ENCODE measurements around the gene SLC7A6OS. TPM values are rescaled to one million over a fixed set of nuclear protein-coding genes. Genes with fewer than 3 reads are reported as not detected.
A peak's percentile ranks its signal among the peaks of the same experiment; 100 is the strongest.

Gene SLC7A6OS
- total and polyA plus RNA-seq, 5 donors, result 7.9 to 13.4 (median 11.5) TPM

GRCh38 chr16:68286153-68287074 is 24.3 kb downstream of the SLC7A6OS start:
- peaks cover 39% of the 10 kb centered on the region for H3K4me1 ChIP-seq (ENCODE audit: control insufficient read depth, insufficient read depth, low read length)
- peak overlapping the region; percentile 90 for H3K27ac ChIP-seq (ENCODE audit: low read length)
- intact Hi-C loops (cut with DNase I), result no loop called here
- ATAC-seq, result peak in 1 of 2 donors; percentile 17
- H3K27me3 ChIP-seq (ENCODE audit: control insufficient read depth, insufficient read depth), result no peaks in the 10 kb centered on the region
- no peaks in the 10 kb centered on the region for H3K9me3 ChIP-seq (ENCODE audit: control insufficient read depth, low read length)
- H3K4me3 ChIP-seq (ENCODE audit: low read length), result no peak overlapping the region
- 68% methylated on average over 12 of the region's 12 CpGs for WGBS
- DNase-seq, result no peak

DNA sequence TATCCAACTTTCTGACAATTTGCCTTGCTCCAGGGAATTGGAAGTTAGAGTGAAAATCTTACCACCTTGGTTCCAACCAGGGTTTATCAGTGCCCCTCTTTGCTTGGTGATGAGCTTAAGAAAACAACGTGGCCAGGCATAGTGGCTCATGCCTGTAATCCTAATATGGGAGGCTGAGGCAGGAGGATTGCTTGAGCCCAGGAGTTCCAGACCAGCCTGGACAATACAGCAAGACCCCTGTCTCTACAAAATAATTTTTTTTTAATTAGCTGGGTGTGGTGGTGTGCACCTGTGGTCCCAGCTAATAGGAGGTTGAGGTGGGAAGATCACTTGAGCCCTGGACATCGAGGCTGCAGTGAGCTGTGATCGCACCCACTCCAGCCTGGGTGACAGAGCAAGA is 25.1 kb downstream of the SLC7A6OS start:
- Histone ChIP-seq H3K4me3 (ENCODE audit: low read length) (no peak overlapping the region), H3K4me1 (ENCODE audit: control insufficient read depth, insufficient read depth, low read length) (peaks cover 38% of the 10 kb centered on the region), H3K27ac (ENCODE audit: low read length) (peak overlapping the region; percentile 84), H3K27me3 (ENCODE audit: control insufficient read depth, insufficient read depth) (no peaks in the 10 kb centered on the region), H3K9me3 (ENCODE audit: control insufficient read depth, low read length) (no peaks in the 10 kb centered on the region)
- ATAC-seq (no peak), DNase-seq (no peak)
- intact Hi-C loops (cut with DNase I), result no loop called here
- 88% methylated on average over 3 of the region's 3 CpGs for WGBS

DNA sequence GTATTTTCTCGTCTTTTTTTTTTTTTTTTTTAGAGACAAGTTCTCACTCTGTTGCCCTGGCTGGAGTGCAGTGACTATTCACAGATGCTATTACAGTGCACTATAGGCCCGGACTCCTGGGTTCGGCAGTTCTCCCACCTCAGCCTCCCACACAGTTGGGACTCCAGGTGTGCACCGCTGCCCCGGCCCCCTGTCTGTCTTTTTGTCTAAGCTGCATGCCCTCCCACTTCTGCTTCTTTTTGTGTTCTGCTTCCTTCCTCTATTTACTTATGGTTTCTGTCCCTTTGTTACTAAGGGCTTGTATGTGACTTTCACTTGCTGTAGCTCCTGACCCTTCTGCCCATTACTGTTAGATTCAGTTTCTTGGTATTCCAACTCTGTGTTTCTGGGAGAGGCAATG is 25.9 kb downstream of the SLC7A6OS start:
- no peak overlapping the region for H3K4me3 ChIP-seq (ENCODE audit: low read length)
- intact Hi-C loops (cut with DNase I), result no loop called here
- 49% methylated on average over 5 of the region's 5 CpGs for WGBS

DNA sequence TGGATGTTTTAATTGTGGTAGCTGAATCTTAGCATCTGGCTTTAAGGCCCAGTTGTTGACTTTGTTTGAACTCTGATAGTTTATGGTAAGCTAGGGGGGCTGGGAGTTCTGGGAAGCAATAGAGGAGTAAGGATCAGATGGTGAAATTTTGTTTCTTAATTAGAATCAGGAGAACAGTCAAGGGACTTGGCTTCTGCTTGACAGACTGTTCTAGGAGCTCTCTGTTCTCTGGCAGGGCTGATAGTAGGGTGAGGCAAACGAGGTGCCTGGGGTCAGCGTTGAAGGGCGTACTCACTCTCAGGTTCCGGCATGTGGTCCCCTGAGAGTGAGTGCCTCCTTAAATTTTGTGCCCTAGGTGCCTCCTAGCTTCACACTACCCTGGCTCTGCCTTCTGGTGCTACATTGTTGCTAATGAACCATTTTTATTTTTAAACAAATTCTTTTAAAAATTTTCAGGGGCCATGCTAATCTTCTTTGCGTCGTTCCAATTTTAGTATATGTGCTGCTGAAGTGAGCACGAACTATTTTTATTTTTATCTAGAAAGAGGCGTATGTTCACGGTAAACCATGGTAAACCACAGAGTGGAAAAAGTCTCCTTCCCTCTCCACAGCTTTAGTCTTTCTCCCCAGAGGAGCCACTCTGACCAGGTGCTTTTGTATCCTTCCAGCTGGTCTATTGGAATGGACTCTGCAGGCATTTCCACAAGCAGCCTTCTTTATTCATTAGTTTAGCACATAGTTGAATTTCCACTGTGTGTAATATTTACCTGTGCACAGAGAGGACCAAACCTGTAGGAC is 26.7 kb downstream of the SLC7A6OS start:
- peak; percentile 42 to 69 for ATAC-seq
- 49% methylated on average over 9 of the region's 9 CpGs for WGBS
- no peak overlapping the region for H3K4me3 ChIP-seq (ENCODE audit: low read length)
- no peaks in the 10 kb centered on the region for H3K27me3 ChIP-seq (ENCODE audit: control insufficient read depth, insufficient read depth)
- intact Hi-C loops (cut with DNase I), result no loop called here
- H3K9me3 ChIP-seq (ENCODE audit: control insufficient read depth, low read length), result no peaks in the 10 kb centered on the region
- H3K4me1 ChIP-seq (ENCODE audit: control insufficient read depth, insufficient read depth, low read length), result peaks cover 33% of the 10 kb centered on the region
- DNase-seq, result peak in 1 of 3 donors; percentile 63
- peak overlapping the region; percentile 99 for H3K27ac ChIP-seq (ENCODE audit: low read length)

More for the DNA sequence above, 25.9 kb downstream of the SLC7A6OS start:
- H3K27me3 ChIP-seq (ENCODE audit: control insufficient read depth, insufficient read depth), result no peaks in the 10 kb centered on the region
- H3K9me3 ChIP-seq (ENCODE audit: control insufficient read depth, low read length), result no peaks in the 10 kb centered on the region
- no peak for ATAC-seq
- peak in 1 of 3 donors; percentile 60 for DNase-seq
- peaks cover 36% of the 10 kb centered on the region for H3K4me1 ChIP-seq (ENCODE audit: control insufficient read depth, insufficient read depth, low read length)
- H3K27ac ChIP-seq (ENCODE audit: low read length), result peak overlapping the region; percentile 84

DNA sequence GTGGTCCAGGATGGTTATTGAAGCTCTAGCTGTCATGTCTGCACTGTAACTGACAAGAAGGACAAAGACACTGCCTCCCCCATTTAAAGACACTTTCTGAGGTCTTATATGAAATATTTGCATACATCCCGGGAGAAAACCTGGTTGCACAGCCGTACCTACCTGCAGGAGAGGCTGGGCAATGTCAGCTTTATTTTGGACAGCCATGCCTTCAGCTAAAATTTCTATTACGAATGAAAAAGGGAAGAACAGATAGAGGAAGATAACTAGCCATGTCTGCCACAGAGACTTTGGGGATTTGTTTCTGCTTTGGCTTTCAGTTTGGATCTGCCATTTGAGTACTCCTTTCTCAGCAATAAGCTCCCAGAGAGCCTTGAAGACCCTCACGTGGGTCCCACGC is 27.4 kb downstream of the SLC7A6OS start:
- peaks cover 33% of the 10 kb centered on the region for H3K4me1 ChIP-seq (ENCODE audit: control insufficient read depth, insufficient read depth, low read length)
- no peaks in the 10 kb centered on the region for H3K27me3 ChIP-seq (ENCODE audit: control insufficient read depth, insufficient read depth)
- H3K27ac ChIP-seq (ENCODE audit: low read length), result peak overlapping the region; percentile 99
- no peaks in the 10 kb centered on the region for H3K9me3 ChIP-seq (ENCODE audit: control insufficient read depth, low read length)
- intact Hi-C loops (cut with DNase I), result no loop called here
- 61% methylated on average over 5 of the region's 5 CpGs for WGBS
- no peak for ATAC-seq
- DNase-seq, result no peak
- H3K4me3 ChIP-seq (ENCODE audit: low read length), result no peak overlapping the region

GRCh38 chr16:68282064-68282452 is 28.7 kb downstream of the SLC7A6OS start:
- ATAC-seq, result no peak
- no peak overlapping the region for H3K27ac ChIP-seq (ENCODE audit: low read length)
- WGBS, result 81% methylated on average over 4 of the region's 4 CpGs
- no peaks in the 10 kb centered on the region for H3K9me3 ChIP-seq (ENCODE audit: control insufficient read depth, low read length)
- H3K4me1 ChIP-seq (ENCODE audit: control insufficient read depth, insufficient read depth, low read length), result peaks cover 24% of the 10 kb centered on the region
- no peaks in the 10 kb centered on the region for H3K27me3 ChIP-seq (ENCODE audit: control insufficient read depth, insufficient read depth)
- no peak for DNase-seq
- intact Hi-C loops (cut with DNase I), result no loop called here
- no peak overlapping the region for H3K4me3 ChIP-seq (ENCODE audit: low read length)

DNA sequence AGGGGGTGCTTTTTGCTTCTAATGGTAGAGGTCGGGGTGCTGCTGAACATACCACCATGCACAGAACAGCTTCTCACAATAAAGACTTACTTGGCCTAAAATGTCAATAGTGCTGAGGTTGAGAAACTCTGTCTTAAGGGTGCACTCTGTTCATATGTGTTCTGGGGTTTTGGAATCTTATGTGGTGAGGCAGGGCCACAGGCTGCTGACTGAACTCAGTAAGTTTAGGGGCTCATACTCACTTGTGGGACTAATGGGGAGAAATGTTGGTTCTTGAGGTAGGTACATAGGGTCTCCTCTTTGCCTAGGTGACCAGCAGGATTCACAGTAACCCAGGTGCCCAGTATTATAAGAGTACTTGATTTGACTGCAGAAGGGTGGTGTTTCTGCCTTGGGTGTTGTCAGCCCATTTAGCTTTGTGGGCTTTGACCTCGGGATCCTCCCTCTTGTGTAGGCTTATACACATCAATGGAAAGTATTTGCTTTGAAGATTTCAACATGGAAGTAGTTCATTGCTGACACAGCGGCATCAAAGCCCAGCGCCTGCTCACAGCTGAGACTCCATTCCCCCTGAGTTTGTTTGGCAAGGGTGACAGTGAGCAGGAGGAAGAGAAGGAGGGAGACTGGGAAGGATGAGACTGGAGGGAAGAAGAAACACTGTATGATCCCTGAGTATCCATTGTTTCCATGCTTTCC is 29.2 kb downstream of the SLC7A6OS start:
- H3K27ac ChIP-seq (ENCODE audit: low read length), result peak overlapping the region; percentile 1
- intact Hi-C loops (cut with DNase I), result no loop called here
- no peak for DNase-seq
- H3K9me3 ChIP-seq (ENCODE audit: control insufficient read depth, low read length), result no peaks in the 10 kb centered on the region
- H3K27me3 ChIP-seq (ENCODE audit: control insufficient read depth, insufficient read depth), result no peaks in the 10 kb centered on the region
- no peak overlapping the region for H3K4me3 ChIP-seq (ENCODE audit: low read length)
- H3K4me1 ChIP-seq (ENCODE audit: control insufficient read depth, insufficient read depth, low read length), result peaks cover 20% of the 10 kb centered on the region
- 92% methylated on average over 4 of the region's 4 CpGs for WGBS
- no peak for ATAC-seq

DNA sequence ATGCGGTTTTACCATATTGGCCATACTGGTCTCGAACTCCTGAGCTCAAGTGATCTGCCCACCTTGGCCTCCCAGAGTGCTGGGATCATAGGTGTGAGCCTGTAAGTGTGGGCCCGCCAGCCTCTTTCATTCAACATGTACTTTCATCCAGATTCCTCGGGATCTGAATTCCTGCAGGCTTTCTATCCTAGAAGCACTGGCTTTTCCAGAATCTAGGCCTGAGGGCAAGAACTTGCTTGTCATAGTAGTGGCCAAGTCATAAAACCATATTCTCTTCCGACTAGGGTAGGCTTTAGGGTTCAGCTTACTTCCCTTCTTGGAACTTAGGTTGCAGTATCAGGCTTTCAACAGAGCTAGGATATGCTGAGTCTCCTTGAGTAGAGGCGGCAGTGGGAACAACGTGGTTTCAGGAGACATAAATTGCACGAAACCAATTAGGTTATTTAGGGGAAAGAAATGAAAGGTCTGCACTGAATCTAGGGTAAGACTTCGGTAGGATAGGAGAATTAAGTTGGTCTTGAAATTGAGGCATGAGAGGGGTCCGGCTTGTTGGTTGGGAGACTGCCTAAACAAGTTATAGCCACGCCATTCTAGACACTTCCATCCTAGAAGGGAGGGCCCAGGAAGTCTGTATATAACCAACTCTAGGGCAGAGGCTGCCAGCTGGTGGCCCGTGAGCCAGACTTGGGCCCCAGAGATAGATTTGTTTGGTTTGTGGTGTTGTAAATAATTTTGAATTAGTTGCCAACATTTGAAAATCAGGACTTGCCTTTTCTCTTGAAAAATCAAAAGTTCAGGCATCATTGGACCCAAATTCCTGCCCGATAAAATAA is 30.8 kb downstream of the SLC7A6OS start:
- Histone ChIP-seq H3K9me3 (ENCODE audit: control insufficient read depth, low read length) (no peaks in the 10 kb centered on the region), H3K27me3 (ENCODE audit: control insufficient read depth, insufficient read depth) (no peaks in the 10 kb centered on the region), H3K4me3 (ENCODE audit: low read length) (no peak overlapping the region), H3K4me1 (ENCODE audit: control insufficient read depth, insufficient read depth, low read length) (peaks cover 11% of the 10 kb centered on the region), H3K27ac (ENCODE audit: low read length) (no peak overlapping the region)
- intact Hi-C loops (cut with DNase I), result no loop called here
- 89% methylated on average over 13 of the region's 13 CpGs for WGBS
- ATAC-seq (no peak), DNase-seq (no peak)

GRCh38 chr16:68276223-68276622 is 34.5 kb downstream of the SLC7A6OS start:
- DNase-seq, result no peak
- intact Hi-C loops (cut with DNase I), result no loop called here
- WGBS, result 65% methylated on average over 3 of the region's 3 CpGs
- peak in 1 of 2 donors; percentile 24 for ATAC-seq
- H3K9me3 ChIP-seq (ENCODE audit: control insufficient read depth, low read length), result no peaks in the 10 kb centered on the region
- peak overlapping the region; percentile 65 for H3K27ac ChIP-seq (ENCODE audit: low read length)
- H3K27me3 ChIP-seq (ENCODE audit: control insufficient read depth, insufficient read depth), result no peaks in the 10 kb centered on the region
- H3K4me1 ChIP-seq (ENCODE audit: control insufficient read depth, insufficient read depth, low read length), result peaks cover 17% of the 10 kb centered on the region
- H3K4me3 ChIP-seq (ENCODE audit: low read length), result no peak overlapping the region

DNA sequence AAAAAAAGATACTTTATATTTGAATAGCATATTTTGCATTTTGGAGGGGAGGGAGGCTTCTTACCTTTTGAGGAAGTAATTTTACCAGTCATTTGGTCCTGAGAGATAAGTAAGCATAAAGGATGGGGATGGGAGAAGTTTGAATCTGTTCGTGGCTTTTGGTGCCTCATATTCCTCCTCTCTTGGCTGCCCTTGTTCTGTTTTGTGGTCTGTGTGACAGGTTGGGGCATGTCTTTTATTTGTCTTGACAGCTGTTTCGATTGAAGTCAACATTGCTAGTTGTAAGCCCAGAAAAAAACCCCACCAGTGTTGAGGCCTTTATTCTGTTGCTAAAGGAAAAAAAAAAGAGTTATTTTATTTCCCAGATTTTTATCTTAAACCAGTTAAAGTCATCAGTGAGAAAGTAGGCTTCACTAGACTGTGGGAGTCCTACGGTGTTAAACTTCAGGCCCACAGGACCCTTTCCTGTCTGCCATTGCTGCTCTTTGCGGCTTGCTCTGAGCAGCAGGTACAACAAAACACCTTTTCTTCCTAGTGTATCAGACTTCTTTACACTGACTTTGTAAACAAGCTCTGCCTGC is 35.0 kb downstream of the SLC7A6OS start:
- Histone ChIP-seq H3K4me1 (ENCODE audit: control insufficient read depth, insufficient read depth, low read length) (peaks cover 19% of the 10 kb centered on the region), H3K9me3 (ENCODE audit: control insufficient read depth, low read length) (no peaks in the 10 kb centered on the region), H3K27ac (ENCODE audit: low read length) (peak overlapping the region; percentile 25), H3K27me3 (ENCODE audit: control insufficient read depth, insufficient read depth) (no peaks in the 10 kb centered on the region), H3K4me3 (ENCODE audit: low read length) (no peak overlapping the region)
- intact Hi-C loops (cut with DNase I), result no loop called here
- WGBS, result 52% methylated on average over 4 of the region's 4 CpGs
- ATAC-seq (no peak), DNase-seq (no peak)
